Retinal pigment epithelial cell (primary cell): ENCODE results near the gene MTIF2.
"Not testable (repeated sequence)": the region's sequence is repeated elsewhere in the genome, so short reads cannot be mapped to it uniquely, and the experiment has no call there.

Experiments
- DNase-seq: peaks from one replicate; pipeline ENCODE4 v3.0.0-alpha.2; 2010; ENCODE audit warnings: low read depth
- H3K4me3 ChIP-seq: 2 replicates; pipeline ENCODE4 v1.5.1; 2011; ENCODE audit warnings: mild to moderate bottlenecking, low read length, control low read depth, moderate library complexity
- TF ChIP-seq, protein P1 (sequence below): conservative IDR thresholded peaks from 2 replicates; pipeline ENCODE4 v1.5.1; 2011; ENCODE audit warnings: low read depth, low read length, control low read depth, inconsistent platforms

MTIF2 gene

DNA sequence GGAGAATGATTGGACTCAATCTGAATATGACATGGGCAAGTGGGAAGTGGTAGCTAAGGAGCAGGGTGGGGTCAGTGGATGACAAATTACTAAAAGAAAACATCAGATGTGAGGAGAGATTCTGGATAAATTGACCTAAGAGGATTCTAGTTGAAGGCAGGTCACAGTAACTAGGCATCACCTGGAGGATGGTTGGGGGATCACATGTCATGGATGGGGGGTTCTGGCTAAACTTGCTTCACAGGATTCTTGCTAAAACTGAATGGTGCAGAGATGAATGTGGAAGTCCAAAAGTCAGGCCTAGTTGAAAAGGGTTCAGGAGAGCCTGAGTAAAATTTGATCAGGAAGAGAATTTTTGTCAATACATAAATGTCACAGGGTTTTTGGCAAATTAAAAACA lies 55.2 kb downstream of the MTIF2 start:
- DNase-seq = no peak
- TF ChIP-seq, protein P1, sequence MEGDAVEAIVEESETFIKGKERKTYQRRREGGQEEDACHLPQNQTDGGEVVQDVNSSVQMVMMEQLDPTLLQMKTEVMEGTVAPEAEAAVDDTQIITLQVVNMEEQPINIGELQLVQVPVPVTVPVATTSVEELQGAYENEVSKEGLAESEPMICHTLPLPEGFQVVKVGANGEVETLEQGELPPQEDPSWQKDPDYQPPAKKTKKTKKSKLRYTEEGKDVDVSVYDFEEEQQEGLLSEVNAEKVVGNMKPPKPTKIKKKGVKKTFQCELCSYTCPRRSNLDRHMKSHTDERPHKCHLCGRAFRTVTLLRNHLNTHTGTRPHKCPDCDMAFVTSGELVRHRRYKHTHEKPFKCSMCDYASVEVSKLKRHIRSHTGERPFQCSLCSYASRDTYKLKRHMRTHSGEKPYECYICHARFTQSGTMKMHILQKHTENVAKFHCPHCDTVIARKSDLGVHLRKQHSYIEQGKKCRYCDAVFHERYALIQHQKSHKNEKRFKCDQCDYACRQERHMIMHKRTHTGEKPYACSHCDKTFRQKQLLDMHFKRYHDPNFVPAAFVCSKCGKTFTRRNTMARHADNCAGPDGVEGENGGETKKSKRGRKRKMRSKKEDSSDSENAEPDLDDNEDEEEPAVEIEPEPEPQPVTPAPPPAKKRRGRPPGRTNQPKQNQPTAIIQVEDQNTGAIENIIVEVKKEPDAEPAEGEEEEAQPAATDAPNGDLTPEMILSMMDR = no peak
- H3K4me3 ChIP-seq = no peak overlapping the region

DNA sequence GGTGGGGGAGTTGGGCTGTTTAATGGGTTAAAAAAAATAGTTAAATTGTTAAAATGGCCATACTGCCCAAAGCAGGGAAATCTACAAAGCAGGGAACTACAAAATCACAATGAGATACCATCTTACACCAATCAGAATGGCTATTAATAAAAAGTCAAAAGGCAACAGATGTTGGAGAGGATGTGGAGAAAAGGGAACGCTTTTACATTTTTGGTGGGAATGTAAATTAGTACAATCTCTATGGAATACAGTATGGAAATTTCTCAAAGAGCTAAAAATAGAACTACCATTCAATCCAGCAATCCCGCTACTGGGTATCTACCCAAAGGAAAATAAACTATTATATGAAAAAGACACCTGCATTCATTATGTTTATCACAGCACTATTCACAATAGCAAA lies 64.1 kb downstream of the MTIF2 start:
- DNase-seq = no peak
- TF ChIP-seq, protein P1 = no peak
- no peak overlapping the region for H3K4me3 ChIP-seq

DNA sequence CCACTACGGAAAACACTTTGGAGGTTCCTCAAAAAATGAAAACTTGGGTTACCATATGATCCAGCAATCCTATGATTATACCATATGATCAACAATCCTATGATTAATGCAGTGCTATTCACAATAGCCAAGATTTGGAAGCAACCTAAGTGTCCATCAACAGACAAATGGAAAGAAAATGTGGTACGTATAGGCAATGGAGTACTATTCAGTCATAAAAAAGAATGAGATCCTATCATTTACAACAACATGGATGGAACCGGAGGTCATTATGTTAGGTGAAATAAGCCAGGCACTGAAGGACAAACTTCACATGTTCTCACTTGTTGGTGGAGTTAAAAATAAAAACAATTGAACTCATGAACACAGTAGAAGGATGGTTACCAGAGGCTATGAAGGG lies 64.5 kb downstream of the MTIF2 start:
- H3K4me3 ChIP-seq = no peak overlapping the region

DNA sequence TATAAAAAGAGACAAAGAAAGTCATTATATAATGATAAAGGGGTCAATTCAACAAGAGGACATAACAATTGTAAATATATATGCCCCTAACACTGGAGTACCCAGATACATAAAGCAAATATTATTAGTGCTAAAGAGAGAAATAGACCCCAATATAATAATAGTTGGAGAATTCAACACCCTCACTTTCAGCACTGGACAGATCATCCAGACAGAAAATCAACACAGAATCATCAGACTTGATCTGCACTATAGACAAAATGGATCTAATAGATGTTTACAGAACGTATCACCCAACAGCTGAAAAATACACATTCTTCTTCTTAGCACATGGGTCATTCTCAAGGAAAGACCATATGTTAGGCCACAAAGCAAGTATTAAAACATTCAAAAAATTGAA lies 68.6 kb downstream of the MTIF2 start:
- H3K4me3 ChIP-seq = no peak overlapping the region
- TF ChIP-seq, protein P1 = no peak
- no peak for DNase-seq

More for the DNA sequence above, 64.5 kb downstream of the MTIF2 start:
- TF ChIP-seq, protein P1 = no peak
- no peak for DNase-seq

DNA sequence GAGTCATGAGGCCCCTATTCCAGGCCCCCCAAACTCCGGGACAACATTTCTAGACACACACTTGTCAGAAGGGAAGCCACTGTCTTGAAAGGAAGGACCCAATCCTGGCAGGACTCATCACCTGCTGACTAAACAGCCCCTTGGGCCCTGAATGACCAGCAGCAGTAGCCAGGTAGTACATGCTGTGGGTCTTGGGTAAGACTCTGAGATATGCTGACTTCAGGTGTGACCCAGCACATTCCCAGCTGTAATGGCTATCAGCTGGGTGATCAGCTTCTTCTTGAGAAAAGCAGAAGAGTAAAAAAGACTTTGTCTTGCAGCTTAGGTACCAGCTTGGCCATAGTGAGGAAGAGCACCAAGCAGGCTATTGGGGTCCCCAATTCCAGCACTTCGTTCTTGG lies 72.5 kb downstream of the MTIF2 start:
- H3K4me3 ChIP-seq = no peak overlapping the region
- no peak for DNase-seq
- TF ChIP-seq, protein P1 = no peak

DNA sequence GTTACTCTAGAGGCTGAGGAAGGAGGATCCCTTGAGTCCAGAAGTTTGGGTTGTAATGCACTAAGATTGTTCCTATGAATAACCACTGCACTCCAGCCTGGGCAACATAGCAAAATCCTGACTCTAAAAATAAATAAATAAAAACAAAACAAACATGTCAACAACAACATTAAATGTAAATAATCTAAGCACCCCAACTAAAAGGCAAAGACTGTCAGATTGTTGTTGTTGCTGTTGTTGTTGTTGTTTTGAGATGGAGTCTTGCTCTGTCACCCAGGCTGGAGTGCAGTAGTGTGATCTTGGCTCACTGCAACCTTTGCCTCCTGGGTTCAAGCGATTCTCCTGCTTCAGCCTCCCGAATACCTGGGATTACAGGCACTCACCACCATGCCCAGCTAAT lies 77.1 kb downstream of the MTIF2 start:
- not testable (repeated sequence) for DNase-seq, H3K4me3 ChIP-seq

DNA sequence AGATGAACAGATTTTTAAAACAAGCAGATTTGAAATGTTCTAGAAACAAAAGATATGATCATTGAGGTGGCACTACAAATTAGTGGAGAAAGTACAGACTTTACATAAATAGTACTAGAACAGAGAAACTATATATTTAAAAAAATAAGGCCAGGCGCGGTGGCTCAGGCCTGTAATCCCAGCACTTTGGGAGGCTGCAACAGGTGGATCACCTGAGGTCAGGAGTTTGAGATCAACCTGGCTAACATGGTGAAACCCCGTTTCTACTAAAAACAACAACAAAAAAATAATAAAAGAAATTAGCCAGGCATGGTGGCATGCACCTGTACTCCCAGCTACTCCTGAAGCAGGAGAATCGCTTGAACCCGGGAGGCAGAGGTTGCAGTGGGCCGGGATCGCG lies 82.2 kb downstream of the MTIF2 start:
- H3K4me3 ChIP-seq, DNase-seq: not testable (repeated sequence)
